ENCODE measurements around the gene UEVLD.
A peak's percentile ranks its signal among the peaks of the same experiment; 100 is the strongest.
"Not testable (repeated sequence)": the region's sequence is repeated elsewhere in the genome, so short reads cannot be mapped to it uniquely, and the experiment has no call there.

UEVLD gene

DNA sequence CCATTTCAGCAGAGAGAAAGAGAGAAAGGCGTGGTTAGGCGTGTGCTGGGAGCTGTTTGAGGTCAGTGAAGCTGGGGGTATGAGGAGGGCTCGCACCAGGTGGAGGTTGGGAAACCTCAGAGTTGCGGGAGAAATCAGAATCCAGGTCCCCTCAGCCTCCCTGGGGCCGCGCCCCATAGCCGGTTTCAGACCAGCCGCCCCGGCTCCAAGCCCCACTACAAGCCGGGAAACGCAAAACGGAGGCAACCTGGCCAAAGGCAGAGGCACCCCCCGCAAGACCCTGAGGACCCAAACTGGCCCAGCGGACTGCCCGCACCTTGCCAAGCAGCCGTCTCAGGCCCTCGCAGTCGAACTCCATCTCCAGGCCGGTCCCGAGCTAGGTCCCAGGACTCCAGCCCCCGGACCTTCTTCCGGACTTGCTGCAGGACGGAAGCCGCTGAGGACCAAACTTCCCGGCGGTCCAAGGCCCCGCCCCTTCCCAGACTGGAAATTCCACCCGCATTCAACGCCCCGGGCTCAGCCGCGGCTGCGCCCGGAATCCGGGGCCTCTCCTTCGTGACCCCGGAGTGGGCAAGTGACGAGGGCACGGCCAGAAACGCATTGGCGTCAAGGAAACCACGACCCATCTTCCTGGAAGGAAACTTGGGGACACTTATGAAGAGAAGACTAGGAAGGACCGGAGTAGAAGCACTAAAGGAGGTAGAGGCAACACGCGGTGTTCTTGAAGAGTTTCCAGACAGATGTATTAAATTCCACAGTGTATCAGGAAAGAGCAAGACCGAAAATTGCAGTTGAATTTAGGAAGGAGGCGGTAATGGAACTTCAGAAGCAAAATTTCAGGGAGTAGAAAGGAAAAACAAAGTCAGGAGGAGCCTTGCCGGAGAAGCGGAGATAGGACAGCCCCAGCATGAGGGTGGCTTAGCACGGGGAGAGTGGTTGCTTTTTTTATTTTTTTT is at the start of gene UEVLD:
UEVLD (minus strand) TSS at position 438 of the 956 bp plus-strand sequence; CDS start at position 358, 80 bp downstream.
- peak; percentile 60 for DNase-seq (ENCODE audit: low read depth)

DNA sequence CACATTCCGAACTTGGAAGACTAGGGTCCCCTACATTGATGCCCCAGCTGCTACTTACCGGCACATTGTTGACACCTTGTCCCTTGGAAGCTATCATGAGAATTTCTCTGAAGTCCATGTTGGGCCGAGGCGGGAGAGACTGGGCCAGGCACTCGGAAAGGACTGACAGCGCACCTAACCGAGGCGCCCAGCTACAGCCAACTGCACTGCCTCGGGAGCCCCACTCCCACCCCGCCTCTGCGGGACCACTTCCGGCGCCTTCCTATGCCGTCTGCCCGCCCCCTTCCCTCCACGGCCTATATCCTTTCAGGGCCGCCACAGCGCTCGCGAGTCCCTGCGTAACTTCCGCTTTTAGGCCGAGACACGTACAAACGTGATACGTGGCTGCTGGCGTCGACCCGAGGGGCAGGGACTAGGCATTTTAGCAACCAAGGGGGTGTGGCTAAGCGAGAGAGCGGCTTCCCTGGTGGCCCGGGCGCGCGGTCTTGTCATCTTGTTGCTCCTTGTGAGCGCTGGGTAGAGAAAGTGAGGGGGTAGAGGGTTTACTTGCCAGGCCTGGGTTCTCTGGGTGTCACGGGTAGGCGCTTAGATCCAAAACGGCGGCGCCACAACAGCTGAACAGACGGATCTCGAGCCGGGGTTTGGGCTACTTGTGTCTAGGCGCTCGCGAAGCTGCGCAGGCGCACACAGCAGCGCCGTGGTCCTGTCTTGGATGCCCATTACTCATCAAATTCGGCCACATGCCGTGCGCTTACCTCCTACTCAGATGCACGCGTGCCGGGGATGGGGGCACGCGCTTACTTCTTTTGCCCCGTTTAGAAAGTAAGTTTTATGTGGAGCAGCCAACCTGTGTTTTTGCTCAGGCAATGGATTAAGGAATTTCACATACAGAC is 45.9 kb upstream of the UEVLD start, which contains the start of gene SPTY2D1:
SPTY2D1 (minus strand) TSS at position 203 of the 893 bp plus-strand sequence; CDS start at position 118, 85 bp downstream.
- DNase-seq (ENCODE audit: low read depth): peak; percentile 96

DNA sequence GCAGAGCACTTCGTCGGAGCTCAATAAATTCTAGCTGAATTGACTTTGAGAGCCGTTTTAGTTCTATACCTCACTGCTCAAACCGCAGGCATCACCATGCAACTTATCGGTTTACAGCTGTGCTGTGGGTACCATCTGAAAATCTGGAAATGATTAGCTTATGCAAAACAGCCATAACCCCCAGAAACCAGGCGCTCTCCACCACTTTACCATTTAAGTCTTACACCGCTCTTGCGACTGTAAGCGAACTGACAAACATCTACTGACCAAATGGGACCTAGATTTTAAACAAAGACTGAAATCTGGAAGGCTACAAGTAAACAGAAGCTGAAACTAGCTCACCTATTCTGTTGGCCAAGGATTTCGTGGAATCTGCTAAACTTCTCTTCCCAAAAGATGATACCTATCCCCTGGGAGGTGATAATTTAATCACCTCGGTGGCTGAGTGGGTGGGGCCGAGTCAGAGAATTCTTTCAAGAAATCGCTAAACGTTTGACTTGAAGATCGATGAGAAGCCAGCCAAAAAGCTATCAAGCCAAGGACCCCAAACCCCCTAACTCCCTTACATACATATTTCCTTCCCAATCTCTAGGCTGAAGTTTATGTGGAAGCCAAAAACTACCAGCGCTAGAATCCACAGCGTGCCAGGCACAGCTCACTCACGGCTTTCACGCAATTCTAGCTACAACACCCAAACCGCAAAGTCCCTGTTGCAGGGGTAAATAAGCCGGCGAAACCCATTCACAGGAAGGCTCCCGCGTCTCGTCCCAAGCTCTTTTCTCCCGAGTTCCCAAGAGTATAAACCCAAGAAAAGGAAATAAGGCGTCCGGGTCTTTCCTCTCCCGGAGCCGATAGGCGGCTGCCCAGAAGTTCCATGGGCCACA is 45.0 kb upstream of the UEVLD start:
- peak; percentile 12 for DNase-seq (ENCODE audit: low read depth)

DNA sequence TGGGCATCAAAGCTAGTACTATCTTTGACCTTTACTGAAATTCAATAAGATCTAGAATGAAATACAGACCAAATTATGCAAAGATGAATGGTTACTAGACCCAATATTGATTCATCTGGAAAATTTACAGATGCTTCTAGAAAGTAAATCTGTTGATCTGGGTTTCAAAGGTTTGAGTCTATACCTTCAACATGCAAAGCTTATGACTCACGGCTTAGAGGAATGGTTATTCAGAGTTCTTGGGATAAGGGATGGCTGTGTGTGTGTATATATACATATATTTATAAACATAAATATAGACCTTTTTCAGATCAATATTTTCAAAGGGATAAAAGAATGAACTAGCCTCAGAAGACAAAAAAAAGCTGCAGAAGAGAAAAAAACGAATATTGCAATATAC is 44.3 kb upstream of the UEVLD start:
- no peak for DNase-seq (ENCODE audit: low read depth)

DNA sequence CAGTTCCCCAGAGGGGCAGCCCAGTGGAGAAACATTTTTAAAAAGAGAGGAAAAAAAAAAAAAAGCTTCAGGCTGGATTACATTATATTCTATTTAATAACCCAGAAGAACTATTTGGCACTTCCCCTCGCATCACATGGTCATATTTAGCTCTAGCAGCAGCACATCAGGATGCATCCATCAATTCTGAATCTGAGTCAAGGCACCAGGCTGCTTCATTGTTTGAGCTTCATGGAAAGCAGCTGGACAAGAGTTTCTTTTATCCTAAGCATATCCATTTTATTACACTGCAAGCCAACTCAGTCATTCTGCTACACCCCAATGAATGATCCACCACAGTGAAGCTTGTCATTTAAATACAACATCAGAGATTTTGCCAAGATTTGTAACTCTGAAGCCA is 35.6 kb upstream of the UEVLD start:
- DNase-seq (ENCODE audit: low read depth): no peak

DNA sequence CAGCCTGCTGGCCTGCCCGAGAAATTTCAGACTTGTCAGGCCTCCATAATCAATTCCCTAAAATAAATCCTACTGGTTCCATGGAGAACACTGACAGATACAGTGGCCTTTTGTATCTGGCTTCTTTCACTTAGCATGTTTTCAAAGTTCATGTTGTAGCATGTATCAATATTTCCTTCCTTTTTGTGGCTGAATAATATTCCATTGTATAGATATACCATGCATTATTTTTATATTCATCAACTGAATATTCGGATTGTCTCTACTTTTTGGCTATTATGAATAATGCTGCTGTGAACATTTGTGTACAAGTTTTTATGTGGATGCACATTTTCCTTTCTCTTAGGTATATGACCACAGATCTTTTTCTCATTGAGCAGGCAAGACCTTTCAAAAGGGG is 35.2 kb upstream of the UEVLD start:
- DNase-seq (ENCODE audit: low read depth): no peak

DNA sequence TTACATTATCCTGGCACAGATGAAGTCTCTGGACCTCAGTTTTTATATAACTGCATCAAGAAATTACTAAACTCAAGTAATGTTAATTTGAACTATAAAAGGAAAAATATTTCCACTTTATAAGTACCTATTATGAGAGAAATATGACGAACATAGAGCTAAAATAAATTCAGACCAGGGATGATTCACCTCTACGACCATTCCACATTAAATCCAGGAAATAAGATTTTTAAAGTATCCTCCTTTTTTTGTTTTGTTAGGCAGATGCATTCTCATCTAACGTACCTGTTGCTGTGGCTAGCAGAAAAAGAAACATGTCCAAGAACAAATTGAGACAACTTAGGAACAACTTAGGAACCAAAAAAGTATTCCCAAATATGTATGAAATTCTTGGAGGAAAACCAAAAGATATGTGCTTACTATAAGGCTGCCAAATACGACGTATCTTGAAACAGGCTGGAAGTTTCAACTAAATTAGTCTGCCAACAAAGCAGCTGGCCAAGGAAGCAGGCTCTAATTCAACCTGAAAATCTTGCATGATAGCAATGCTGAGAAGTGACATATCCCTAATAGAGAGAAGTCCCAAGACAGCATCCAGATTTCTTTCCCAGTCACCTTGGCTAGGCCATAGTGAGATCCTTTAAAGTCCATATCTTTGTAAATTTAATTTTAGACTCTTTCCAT is 29.9 kb upstream of the UEVLD start:
- DNase-seq (ENCODE audit: low read depth): no peak

DNA sequence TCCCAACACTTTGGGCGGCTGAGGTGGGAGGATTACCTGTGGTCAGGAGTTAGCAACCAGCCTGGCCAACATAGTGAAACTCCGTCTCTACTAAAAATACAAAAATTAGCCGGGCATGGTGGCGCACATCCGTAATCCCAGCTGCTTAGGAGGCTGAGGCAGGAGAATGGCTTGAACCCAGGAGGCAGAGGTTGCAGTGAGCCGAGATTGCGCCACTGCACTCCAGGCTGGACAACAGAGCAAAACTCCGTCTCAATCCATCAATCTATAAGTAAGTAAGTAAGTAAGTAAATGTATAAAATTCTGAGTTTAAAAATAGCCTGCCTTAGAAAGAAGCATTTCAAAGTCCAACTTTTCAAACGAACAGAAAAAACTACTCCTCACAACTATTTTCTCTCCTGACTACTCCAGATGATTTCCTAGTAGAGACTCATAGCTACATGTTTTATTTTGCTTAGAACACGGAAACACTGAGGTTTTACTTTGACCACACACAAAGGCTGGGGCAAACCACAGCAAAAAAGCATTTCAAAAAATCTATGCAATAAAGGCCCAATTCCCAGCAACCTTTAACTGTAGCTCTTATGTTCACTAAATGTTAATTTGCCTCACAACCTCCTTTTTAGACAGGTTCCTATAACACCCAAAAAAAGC is 29.3 kb upstream of the UEVLD start:
- DNase-seq (ENCODE audit: low read depth): peak; percentile 4

DNA sequence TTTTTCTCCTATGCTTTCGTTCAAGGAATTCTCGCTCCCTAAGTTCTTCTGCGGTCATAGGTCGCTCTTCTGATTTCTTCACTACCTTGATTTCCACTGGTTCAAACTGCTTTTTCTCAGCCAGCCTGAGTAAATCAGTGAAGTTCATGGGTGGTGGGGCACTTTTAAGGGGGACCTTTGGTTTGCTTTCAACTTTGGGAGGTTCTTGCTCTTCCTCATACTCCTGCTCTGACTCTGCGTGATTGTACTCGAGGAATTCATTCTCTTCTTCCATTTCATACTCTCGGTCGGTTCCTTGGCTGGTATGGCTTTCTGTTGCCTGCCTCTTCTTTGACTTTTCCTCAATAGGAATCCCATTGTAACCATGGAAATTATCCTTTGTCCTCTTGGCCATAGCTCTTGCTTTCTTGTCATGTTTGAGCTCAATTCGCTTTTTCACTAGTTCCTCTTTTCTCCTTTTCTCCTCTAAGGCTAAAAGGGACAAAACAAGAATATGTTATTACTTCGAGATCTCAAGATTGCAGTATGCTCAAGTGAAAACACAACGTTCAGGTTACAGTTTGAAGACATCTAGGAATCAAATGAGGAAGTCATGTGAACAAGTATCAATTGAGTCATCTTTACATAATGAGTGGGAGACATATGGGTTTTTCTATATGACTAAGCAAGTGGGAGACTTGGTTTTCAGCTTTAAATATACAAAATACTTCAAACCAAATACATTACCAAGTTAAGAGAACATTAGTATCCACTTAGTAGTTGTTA is 27.3 kb upstream of the UEVLD start:
- DNase-seq (ENCODE audit: low read depth): no peak

DNA sequence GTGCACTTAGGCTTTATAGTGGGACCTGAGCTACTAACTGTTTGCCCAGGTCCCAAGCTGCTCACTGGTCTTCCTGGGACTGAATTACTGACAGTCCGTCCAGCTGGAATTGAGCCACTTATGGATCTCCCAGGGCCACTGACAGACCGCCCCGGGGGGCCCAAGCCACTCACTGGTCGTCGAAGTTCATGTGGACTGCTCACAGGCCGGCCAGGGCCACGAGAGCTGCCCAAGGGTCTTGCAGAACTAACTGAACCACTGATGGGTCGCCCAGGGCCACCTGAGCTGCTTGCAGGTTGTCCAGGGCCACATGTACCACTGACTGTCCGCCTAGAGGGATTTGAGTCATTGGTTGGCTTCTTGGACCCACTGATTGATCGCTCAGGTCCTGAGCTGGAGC is 26.1 kb upstream of the UEVLD start:
- DNase-seq (ENCODE audit: low read depth): no peak

DNA sequence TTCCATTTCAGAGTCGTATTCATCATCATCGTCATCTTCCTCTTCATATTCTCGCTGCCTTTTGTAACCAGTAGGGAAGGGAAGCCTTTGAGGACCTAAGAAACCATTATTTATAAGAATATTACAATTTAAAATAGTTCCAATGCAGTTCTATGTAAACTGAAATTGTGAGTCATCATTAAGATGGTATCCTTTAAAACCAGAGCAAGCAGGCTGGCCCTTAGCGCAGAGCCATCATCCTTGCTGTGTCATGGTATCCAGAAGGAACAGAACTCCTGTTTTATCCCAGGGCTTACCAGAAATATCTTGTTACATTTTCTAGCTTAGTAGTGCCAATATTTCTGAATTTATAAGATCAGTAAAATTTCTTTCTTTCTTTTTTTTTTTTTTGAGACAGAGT is 23.9 kb upstream of the UEVLD start:
- DNase-seq (ENCODE audit: low read depth): no peak

DNA sequence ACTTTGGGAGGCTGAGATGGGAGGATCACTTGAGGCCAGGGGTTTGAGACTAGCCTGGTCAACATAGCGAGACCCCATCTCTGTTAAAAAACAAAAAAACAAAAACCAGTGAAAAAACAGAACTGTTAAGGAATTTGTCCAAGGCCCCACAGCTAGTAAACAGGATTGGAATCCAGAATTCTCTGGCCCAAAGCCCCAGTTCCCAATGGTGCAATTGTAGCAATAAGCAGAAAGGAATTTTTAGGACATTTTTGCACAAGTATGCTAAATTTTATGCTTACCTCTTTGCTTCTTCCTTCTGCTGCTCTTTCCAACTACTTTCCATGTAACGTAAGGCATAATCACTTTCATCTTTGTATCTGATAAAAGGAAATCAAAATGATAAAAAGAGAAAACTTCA is 22.7 kb upstream of the UEVLD start:
- no peak for DNase-seq (ENCODE audit: low read depth)

DNA sequence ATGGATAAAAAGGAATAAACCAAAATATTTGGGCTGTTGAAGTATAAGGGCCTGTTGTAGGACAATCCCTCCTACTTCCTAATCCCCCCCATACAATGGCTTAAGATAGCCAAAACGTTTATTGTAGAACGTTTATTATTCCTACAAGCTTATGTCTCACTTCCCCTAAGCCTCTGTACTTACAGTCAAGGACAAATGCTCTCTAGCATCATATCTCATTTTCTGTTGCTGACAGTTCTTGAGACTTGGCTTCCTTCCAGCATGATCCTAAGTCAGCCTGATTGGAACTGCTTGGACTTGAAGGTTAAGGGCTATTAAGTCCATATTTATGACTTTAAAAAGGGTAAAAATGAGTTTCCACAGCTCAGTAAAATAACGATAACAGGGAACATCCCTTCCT is 19.8 kb upstream of the UEVLD start:
- no peak for DNase-seq (ENCODE audit: low read depth)

DNA sequence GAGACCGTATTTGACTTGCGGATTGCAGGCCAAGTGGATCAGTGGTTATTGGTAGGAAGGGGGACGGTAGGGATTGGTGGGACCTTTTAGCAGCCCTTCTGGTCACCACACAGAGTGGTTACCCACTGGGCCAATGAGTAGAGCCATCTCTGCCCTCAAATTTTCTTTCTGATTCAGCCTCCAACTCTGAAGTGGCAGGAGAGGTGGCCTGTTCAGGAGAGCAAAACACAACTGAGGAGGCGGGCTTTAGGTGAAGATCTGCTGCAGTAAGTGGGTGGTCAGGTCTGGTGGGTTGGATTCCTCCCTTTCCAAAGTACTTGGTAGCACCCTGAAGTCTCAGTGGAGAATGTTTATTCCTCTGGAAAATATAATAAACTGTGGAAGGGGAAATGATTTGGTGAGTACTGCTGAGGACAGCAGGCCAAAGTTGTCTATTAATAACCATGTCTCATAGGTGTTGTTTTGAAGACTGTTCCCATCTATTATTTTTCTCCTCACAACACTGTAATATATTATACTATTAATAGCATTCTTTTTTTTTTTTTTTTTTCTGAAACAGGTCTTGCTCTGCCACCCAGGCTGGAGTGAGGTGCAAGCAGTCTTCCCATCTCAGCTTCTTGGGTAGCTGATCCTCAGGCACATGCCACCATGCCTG is 12.5 kb upstream of the UEVLD start:
- DNase-seq (ENCODE audit: low read depth): no peak

DNA sequence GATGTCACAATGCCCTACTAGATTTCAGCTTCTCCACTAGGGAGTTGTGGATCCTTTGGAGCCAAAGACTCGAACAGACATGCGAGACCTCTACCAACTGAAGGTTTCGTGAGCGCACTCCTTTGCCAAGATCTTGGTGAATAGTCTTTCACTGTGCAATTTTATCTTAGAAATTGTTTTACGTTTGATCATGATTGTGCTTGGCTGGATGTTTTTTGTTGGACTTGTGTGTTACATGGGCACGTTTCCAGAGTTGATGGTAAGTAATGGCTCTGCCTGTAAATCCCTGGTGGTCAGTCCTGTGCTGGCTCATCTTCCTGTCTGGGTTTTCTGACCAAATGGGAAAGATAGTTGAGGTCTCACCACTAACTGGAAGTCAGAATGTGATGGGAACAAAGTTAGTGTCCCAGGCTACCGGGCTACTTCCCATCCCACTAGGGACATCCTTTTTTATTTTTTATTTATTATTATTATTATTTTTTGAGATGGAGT is 11.3 kb upstream of the UEVLD start, which contains the start of gene MISFA:
MISFA (plus strand) TSS at position 51 of the 492 bp plus-strand sequence; CDS start at position 191, 140 bp downstream.
- DNase-seq (ENCODE audit: low read depth): no peak

DNA sequence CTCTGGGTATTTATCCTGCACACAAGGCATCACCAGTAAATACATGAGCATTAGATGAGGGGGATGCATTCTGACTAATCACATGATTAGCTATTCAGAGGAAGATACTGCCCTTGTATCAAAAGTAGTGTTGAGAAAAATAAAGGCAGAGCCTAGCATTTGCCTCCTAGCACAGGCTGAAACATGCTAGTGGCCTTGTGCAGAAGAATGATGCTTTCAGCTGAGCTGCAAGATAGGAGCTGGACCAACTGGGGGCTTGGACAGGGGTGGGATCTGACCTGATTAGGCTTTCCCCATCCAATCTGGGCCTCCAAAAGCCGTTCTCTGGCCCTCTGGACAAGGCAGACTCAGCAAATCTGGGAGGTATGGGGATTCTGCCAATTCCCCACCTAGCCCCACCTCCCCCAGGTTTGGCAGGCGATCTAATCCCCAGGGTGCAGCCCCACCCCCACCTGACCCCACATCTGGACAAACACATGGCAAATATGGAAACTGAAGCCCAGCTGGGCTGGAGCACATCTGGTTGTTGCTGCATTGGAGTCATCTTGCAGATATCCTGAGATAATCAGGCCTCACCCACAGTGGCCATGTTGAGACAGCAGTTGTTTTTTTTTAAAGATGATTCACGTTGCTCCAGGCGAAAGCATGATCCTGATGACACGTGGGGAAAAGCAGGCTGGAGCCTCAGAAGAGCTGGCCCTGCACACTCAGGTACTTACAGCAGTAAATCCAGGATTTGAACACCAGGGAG is 6.6 kb upstream of the UEVLD start:
- DNase-seq (ENCODE audit: low read depth): no peak

DNA sequence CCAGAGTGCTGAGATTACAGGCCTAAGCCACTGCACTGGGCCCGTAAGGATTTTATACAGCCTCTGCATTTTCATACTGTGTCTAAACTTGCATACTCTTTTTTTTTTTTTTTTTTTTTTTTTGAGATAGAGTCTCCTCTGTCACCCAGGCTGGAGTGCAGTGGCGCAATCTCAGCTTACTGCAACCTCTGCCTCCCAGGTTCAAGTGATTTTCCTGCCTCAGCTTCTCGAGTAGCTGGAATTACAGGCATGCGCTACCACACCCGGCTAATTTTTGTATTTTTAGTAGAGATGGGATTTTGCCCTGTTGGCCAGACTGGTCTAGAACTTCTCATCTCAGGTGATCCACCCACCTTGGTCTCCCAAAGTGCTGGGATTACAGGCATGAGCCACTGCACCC is 5.6 kb upstream of the UEVLD start:
- not testable (repeated sequence) for DNase-seq (ENCODE audit: low read depth)

DNA sequence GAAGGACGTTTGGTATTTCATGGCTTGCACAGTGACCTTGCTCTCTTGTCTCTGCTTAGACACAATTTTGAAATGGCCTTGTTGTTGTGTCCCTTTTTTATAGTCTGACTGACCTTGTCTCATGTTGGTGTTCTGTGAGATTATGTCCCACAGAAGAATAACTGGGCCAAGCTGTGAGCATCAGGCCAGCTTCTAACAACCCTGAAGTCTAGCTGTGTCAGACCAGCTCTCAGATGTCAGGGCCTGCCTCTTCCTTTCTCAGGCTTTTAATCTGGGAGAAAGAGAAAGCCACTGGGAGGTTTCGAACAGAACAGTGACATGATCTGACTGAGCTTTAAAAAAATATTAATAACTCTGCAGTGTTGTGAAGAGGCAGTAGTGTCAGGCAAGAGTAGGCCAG is 2.0 kb upstream of the UEVLD start:
- DNase-seq (ENCODE audit: low read depth): no peak
